Amygdala (tissue), 56 donors: ENCODE results near the gene CEP85.
A peak's percentile ranks its signal among the peaks of the same experiment; 100 is the strongest.
"Not testable (repeated sequence)": the region's sequence is repeated elsewhere in the genome, so short reads cannot be mapped to it uniquely, and the experiment has no call there.

ENCODE experiments used
- DNase-seq, 56 donors: peaks; one replicate each; lab custom pipeline; 2025; lab: John Stamatoyannopoulos, UW

Gene CEP85

GRCh38 chr1:26307363-26307781, 73.4 kb downstream of the CEP85 start:
- DNase-seq: no peak

GRCh38 chr1:26307966-26308899, 74.2 kb downstream of the CEP85 start:
- not testable (repeated sequence) for DNase-seq

- DNase-seq: no peak
These were observed 80.5 kb downstream of the CEP85 start for GRCh38 chr1:26314501-26314900.

- DNase-seq: no peak
These were observed 82.2 kb downstream of the CEP85 start for GRCh38 chr1:26315874-26316850.

GRCh38 chr1:26317146-26317545, 83.1 kb downstream of the CEP85 start:
- no peak for DNase-seq

GRCh38 chr1:26317612-26318337, 83.8 kb downstream of the CEP85 start, which contains the start of gene CD52:
Gene CD52, plus strand, starts transcription at chr1:26317958. Its CDS starts 60 bp downstream, at chr1:26318018.
- no peak for DNase-seq

- peak in 7 of 56 donors; percentile 4 to 24 (median 7) for DNase-seq
These were observed 84.5 kb downstream of the CEP85 start for GRCh38 chr1:26318338-26319064.

- DNase-seq: no peak
These were observed 86.9 kb downstream of the CEP85 start for GRCh38 chr1:26320896-26321295.

- DNase-seq: peak; percentile 11 to 94 (median 77)
These were observed 87.5 kb downstream of the CEP85 start for GRCh38 chr1:26321315-26322041.

- DNase-seq: no peak
These were observed 88.0 kb downstream of the CEP85 start for GRCh38 chr1:26322042-26322331.

- DNase-seq: no peak
These were observed 89.4 kb downstream of the CEP85 start for GRCh38 chr1:26323382-26323781.

- no peak for DNase-seq
These were observed 90.5 kb downstream of the CEP85 start for GRCh38 chr1:26324550-26324949.

GRCh38 chr1:26327956-26328362, 94.0 kb downstream of the CEP85 start:
- no peak for DNase-seq
